GM21786 (cell line): ENCODE measurements around the gene LINC00305.
A peak's percentile ranks its signal among the peaks of the same experiment; 100 is the strongest.

Experiments used
- ATAC-seq: cut with Tn5 transposase; IDR thresholded peaks from one replicate; pipeline ENCODE4 v1.9.1; 2021; ENCODE audit not compliant: unreplicated experiment

Gene LINC00305

GRCh38 chr18:64116571-64117175, 32.2 kb downstream of the LINC00305 start:
- no peak for ATAC-seq

DNA sequence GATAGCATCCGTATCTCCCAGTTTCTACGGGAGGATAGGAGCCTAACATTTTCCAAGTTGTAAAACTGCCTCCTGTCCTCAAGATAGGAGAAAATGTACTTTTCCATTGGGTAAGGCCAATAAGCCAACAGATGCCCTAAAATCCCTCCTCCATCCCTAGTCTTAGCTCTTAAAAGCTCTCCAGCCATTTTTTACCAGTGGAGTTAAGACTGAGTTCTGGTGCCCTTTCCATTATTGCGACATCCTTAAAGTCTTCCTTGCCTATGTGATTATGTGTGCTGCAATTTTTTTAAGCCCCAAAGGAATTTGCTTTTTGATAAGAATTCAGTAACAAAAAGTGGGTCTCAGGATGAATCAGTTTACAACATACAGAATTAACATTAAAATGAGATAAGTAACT, 33.0 kb downstream of the LINC00305 start:
- ATAC-seq: no peak

DNA sequence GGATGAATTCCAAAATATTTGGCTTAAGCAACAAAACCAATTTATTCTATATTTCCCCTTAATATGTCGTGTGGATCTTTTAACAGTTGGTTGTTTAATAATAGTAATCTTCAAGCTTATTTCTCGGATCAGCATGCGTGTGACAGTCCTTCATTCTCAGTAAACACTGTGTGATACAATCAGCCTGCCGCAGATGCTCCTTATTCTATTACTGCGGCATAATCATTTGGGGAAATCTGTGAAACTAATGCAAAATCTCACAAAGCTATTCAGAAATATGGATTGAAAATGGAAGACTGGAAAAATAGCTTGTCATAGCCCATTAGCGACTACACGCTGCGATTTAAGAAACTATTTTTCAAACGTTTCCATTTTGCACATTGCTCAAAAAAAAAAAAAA, 36.9 kb downstream of the LINC00305 start:
- ATAC-seq: no peak

DNA sequence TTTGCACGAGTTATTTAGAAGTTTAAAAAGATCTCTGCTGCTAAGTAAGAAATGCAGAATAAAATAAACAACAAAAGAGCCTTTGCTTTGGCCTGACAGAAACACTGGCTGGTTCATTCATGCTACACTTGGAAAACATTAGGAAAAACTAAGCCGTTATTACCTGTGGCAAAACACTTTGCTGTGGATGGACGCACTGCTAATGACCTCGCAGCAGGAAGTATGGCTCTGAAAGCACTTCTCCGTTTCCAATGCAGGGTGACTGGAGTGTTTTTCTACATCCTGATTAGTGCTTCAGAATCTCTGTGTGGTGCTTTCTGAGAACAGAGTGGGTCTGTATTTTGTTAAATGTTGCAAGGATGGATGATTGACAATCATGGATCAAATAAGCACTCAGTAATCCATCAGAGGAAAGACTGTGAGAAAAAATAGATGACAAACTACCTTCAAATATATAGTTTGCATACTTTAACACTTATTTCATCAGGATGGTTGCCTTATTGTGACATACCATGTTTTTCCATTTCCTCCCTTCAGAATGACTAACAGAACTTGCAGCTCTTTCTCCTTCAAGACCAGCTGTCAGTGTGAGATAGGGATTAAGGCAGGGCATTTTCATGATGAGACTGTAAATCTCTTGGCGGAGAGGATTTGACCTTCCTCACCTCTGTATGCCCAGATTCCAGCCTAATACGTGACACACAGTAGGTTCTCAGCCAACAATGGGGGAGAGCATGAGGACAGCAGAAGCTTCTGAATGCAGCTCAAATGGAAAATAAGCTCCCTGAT, 38.0 kb downstream of the LINC00305 start:
- no peak for ATAC-seq

- ATAC-seq: no peak
These were observed 44.9 kb downstream of the LINC00305 start for GRCh38 chr18:64103986-64104385.

DNA sequence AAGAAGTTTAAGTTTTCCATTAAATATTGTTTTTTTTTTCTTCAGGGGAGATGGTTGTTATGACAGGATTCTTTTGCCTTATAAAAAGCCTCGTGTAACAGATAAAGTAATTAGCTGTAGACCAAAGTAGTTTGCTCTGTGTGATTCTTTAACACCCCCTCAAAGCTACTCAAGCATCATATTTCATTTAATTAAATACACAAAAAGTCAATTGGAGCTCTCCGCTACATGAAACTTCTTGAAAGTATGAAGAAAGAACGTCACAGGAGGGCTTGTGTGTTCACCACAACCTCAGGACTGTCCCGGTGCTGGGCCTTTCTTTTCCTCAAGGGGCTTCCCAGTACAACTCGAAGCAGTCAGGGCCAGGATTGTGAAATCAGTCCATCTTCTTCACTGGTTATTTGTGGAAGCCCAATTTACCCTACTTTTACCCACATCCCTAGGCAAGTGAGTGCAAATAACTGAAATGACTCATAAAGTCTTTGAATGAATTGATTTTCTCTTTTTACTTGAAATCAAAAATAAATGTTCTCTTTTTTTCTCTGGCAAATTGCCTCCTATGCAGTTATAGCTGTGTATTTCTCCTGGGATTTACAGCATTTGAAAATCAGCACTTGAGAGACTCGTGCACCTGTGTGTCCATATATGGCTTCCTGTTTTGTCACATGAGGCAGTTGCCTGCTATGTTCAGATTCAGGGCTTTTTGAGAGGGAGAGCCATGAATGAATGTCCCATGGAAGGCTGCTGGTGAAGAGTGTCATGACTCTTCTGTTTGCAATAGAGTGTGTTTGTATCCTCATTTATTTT, 48.6 kb downstream of the LINC00305 start:
- ATAC-seq: peak; percentile 61

- ATAC-seq: peak; percentile 51
These were observed 49.6 kb downstream of the LINC00305 start for GRCh38 chr18:64099244-64099643.

GRCh38 chr18:64097497-64097896, 51.4 kb downstream of the LINC00305 start:
- no peak for ATAC-seq

DNA sequence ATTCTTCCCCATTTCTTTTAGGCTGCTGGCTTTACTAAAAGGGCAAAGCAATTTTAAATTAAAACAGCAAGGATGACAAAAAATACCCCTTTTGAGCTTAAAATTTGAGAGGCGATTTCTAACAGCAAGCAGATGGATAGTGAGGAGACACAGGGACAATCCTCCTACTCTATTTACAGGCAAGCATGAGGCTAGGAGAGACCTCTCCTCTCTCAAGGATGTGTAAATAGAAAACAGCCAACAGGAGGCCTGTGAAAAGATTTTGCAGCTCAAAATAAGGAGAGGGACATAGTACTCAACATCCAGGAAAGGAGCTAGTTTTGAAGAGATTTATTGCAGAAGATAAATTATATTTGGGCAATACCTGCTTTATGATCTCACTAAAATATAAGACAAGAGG, 53.8 kb downstream of the LINC00305 start:
- ATAC-seq: no peak

DNA sequence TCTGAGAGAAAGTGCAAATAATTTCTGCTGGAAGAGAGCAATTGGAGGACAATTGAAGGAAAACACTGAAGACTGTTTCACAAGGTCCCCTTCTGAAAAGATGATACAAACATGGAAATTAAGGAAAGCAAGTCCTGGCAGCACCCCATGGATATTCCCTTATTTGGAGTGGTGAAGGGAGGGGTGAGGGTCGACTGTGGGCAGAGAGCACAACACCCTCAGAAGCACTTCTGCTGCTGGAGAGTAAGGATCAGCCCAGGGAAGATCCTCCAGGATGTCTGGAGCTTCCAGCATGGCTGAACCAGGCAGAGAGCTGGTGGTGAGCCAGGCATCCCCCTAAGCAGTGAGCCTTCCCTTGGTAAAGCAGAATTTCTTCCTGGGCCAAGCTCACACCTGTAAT, 54.7 kb downstream of the LINC00305 start:
- ATAC-seq: no peak

DNA sequence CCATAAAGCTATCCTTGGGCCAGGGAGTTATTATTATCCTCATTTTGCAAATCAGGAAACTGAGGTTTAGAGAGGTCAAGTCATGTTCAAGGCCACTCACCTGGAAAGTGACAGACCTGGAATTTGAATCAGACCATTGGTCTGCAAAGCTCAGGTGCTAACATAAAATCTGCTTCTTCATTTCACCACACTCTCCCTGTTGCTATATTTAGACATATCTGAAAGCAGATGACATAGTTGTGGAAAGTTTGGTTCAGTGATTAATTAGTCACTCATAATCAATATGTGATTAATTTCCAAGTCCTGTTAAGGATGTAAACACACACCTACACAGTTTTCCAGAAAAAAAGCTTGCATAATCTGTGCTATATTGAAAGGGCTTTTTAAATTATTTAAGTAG, 57.4 kb downstream of the LINC00305 start:
- ATAC-seq: peak; percentile 58

- ATAC-seq: peak; percentile 46
These were observed 58.0 kb downstream of the LINC00305 start for GRCh38 chr18:64090876-64091275.

- no peak for ATAC-seq
These were observed 65.0 kb downstream of the LINC00305 start for GRCh38 chr18:64083916-64084315.

DNA sequence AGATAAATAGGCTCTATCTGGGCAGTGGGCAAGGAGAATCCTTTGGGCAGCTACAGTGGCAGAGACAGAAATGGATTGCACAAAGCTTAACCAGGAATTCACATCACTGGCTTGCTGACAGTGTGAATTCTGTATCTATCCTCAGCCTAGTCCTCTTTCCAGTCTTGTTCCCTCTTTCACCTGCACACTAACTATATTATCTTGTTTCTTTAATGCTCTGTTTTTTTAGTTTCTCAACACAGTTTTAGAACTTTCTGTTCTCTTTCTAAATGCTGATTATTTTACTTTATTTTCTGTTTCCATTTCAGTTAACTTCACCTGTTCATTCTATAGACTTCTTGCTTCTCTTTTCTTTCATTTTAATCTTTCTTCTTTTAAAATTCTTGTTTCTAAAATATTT, 66.4 kb downstream of the LINC00305 start:
- ATAC-seq: no peak

DNA sequence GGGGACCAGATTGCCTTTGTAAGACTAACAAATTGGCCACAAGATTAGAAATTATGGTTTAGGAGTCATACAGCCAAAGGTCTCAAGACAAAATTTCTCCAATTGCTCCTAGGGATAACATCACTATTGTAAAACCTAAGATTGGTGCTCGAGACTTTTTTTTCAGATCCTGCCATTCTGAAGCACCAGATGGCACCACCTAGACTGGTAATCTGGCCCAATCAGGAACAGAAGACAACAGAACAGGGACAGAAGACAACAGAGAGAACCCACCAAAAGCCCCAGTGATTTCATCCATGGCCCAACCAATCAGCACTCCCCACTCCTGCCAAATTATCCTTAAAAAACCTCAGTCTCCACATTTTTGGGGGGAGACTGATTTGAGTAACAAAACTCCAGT, 66.8 kb downstream of the LINC00305 start:
- no peak for ATAC-seq

- no peak for ATAC-seq
These were observed 74.9 kb downstream of the LINC00305 start for GRCh38 chr18:64073971-64074370.

DNA sequence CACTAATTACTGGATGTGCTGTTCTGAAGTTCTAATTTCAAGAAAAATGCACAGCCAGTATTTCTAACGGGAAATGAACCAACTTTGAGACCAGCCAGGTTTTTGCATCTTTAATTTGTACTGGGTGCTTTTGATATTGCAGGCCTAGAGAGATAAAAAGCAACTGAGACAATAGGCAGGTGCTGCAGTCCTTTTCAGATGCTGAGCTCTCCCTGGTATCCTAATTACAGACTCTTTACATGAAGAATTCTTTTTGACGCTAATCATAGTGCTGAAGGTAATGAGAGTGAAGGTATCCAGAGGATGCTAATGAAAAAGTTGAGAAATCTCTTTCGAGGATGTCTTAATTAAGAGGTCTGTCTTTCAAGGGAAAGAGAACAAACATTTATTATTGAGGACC, 93.9 kb downstream of the LINC00305 start:
- no peak for ATAC-seq

DNA sequence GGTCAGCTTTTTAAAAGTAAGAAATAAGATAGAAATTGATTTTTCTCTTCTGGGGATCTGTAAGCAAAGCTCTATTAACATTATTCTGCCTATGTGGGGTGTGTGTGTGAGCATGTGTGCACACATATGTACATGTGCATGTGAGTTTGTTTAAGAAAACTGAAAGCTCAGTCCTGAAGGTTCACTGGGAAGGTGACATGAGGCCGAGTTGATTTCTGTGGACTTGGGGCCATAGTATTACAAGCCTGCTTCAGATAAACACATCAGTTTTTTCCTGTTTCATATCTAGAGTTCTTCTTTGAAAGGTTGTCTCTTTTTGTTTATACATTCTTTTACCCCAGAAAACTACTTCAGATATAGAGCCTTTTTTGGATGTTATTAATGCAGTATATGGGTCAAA, 95.6 kb downstream of the LINC00305 start:
- no peak for ATAC-seq

DNA sequence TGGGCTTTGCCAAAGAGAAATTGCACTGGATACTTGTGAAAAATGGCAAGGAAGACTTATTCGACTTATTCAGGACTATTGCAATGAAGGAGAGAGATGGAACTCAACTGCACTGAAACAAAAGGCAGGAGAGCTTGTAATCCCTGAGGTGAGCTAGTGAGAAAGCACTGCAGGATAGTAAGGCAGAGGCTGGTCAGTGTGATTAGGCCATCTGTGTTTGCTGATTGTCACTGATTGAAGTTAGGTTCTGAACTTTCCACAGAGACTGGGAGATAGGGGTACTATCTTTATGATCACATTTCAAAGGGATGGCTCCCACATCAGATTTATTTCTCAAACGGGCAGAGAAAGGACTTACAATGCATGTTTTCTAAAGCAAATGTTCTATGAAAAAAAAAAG, 96.1 kb downstream of the LINC00305 start:
- ATAC-seq: no peak

DNA sequence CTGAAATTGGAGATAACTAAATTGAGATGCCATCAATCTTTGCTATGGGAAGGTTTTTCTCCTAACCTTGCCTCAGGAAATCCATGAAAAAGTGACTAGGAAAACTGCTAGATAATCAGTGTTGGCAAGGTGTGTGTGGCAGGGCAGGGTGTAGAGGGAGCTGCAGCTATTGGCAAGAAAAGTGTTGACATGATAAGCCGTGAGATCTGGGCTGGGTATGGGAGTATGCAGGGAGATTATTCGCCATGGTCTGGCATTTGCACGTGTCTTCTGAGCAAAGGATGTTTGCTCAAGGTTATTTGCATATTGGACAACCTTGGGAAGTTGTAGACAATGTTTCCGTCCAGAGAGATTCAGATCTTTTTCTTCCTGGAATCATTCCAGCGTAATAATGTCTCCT, 104.3 kb downstream of the LINC00305 start:
- ATAC-seq: no peak

DNA sequence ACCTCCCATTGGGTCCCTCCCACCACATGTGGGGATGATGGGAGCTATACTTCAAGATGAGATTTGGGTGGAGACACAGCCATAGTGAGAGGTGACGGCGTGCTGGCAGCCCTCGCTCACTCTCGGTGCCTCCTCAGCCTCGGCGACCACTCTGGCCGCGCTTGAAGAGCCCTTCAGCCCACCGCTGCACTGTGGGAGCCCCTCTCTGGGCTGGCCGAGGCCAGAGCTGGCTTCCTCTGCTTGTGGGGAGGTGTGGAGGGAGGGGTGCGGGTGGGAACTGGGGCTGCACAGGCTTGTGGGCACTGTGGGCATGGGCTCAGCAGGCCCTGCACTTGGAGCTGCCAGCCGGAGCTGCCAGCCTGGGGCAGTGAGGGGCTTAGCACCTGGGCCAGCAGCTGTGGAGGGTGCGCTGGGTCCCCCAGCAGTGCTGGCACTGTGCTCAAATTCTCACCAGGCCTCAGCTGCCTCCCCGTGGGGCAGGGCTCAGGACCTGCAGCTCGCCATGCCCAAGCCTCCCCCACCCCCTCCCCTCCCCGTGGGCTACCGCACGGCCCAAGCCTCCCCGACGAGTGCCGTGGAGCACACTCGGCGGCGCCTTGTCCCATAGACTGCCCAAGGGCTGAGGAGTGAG, 106.0 kb downstream of the LINC00305 start:
- no peak for ATAC-seq
